B cell (primary cell): ENCODE measurements around the gene SLC38A6. TPM values are rescaled to one million over a fixed set of nuclear protein-coding genes. Genes with fewer than 3 reads are reported as not detected.

Experiments
- ATAC-seq: fragments of 200-7000 bp; cut with Tn5 transposase; one replicate; pipeline ENCODE4 v1.10.0; 2021; ENCODE audit warnings: low read depth, mild to moderate bottlenecking, moderate number of reproducible peaks, moderate library complexity
- CTCF ChIA-PET: fragments of 350-600 bp; sonication (Branson Sonifier 250); formaldehyde crosslinking; loops from one replicate; lab custom pipeline; 2021; ENCODE audit warnings: antibody characterized with exemption, inconsistent platforms; lab: Charles Lee
- POLR2A ChIA-PET: fragments of 350-600 bp; sonication (Branson Sonifier 250); formaldehyde crosslinking; loops from one replicate; lab custom pipeline; 2021; ENCODE audit warnings: antibody characterized with exemption; lab: Charles Lee
- DNase-seq: peaks from one replicate; pipeline ENCODE4 v3.0.0; 2013
- H2AFZ ChIP-seq: 2 replicates; pipeline ENCODE4 v1.6.1; 2012; ENCODE audit warnings: mild to moderate bottlenecking, low read depth, low read length; ENCODE audit not compliant: insufficient read depth, poor library complexity, severe bottlenecking
- H3K27ac ChIP-seq, 2 donors: 1 replicate in 1 of 2; 2 replicates in 1 of 2; pipeline ENCODE4 v1.5.1; 2012 to 2013; ENCODE audit warnings: low read length in 2 of 2, mild to moderate bottlenecking in 2 of 2, moderate library complexity in 1 of 2
- H3K27me3 ChIP-seq, 4 experiments: fragments of 200-600 bp in 1 of 4; sonication (generic) in 1 of 4; replicated peaks in 1 of 4; 1 replicate in 2 of 4; 2 replicates in 2 of 4; pipeline versions ENCODE4 v1.6.1 to v1.7.0; 2013 to 2016; ENCODE audit warnings: low read length in 3 of 4, mild to moderate bottlenecking in 2 of 4, mixed read lengths in 1 of 4, moderate library complexity in 1 of 4; ENCODE audit not compliant: insufficient read depth in 4 of 4, control insufficient read depth in 3 of 4; ENCODE audit errors: control extremely low read depth in 1 of 4
- H3K36me3 ChIP-seq, 2 experiments: replicated peaks in 1 of 2; 1 replicate in 1 of 2; 2 replicates in 1 of 2; pipeline versions ENCODE4 v1.6.1 to v1.7.1; 2013; ENCODE audit warnings: low read length in 1 of 2; ENCODE audit not compliant: insufficient read depth in 2 of 2, control insufficient read depth in 1 of 2; ENCODE audit errors: control extremely low read depth in 1 of 2, extremely low read depth in 1 of 2
- H3K4me1 ChIP-seq, 2 donors: fragments of 200-600 bp in 1 of 2; sonication (generic) in 1 of 2; 1 replicate in 1 of 2; 2 replicates in 1 of 2; pipeline versions ENCODE4 v1.5.1 to v1.6.1; 2013 to 2017; ENCODE audit warnings: low read length in 2 of 2; ENCODE audit not compliant: control insufficient read depth in 2 of 2, insufficient read depth in 2 of 2
- H3K4me2 ChIP-seq: replicated peaks from 2 replicates; pipeline ENCODE3; 2012; ENCODE audit warnings: mild to moderate bottlenecking, low read depth, low read length; ENCODE audit not compliant: poor library complexity, severe bottlenecking
- H3K4me3 ChIP-seq, 5 experiments: fragments of 200-600 bp in 1 of 5; sonication (generic) in 1 of 5; 1 replicate in 3 of 5; 2 replicates in 2 of 5; pipeline versions ENCODE4 v1.5.1 to v1.7.0; 2011 to 2016; ENCODE audit warnings: low read length in 4 of 5, mild to moderate bottlenecking in 4 of 5, low read depth in 2 of 5, control low read depth in 1 of 5, moderate library complexity in 1 of 5; ENCODE audit not compliant: insufficient read depth in 1 of 5; ENCODE audit errors: control extremely low read depth in 1 of 5, extremely low read depth in 1 of 5
- H3K79me2 ChIP-seq: fragments of 200-600 bp; sonication (generic); one replicate; pipeline ENCODE4 v1.6.0; 2016; ENCODE audit warnings: low read length; ENCODE audit not compliant: control insufficient read depth, insufficient read depth
- H3K9ac ChIP-seq: fragments of 200-600 bp; sonication (generic); 2 replicates; pipeline ENCODE4 v1.6.1; 2017; ENCODE audit warnings: mild to moderate bottlenecking, low read length, moderate library complexity
- H3K9me3 ChIP-seq, 3 donors: one replicate each; pipeline versions ENCODE4 v1.6.1 to v1.7.1; 2013; ENCODE audit warnings: low read length in 2 of 3; ENCODE audit not compliant: control insufficient read depth in 2 of 3, insufficient read depth in 1 of 3; ENCODE audit errors: control extremely low read depth in 1 of 3
- H4K20me1 ChIP-seq: 2 replicates; pipeline ENCODE4 v1.6.0; 2012; ENCODE audit warnings: mild to moderate bottlenecking, low read length; ENCODE audit not compliant: insufficient read depth, control insufficient read depth, poor library complexity, severe bottlenecking
- H3K27ac Mint-ChIP-seq: one replicate; pipeline ENCODE4 v1.8.0; 2021; ENCODE audit warnings: mixed read lengths
- H3K27me3 Mint-ChIP-seq: one replicate; pipeline ENCODE4 v1.8.0; 2021; ENCODE audit warnings: mixed read lengths
- H3K4me1 Mint-ChIP-seq: one replicate; pipeline ENCODE4 v1.8.0; 2021; ENCODE audit warnings: mixed read lengths
- H3K4me3 Mint-ChIP-seq: one replicate; pipeline ENCODE4 v1.8.0; 2021; ENCODE audit warnings: mixed read lengths
- H3K9me3 Mint-ChIP-seq: one replicate; pipeline ENCODE4 v1.8.0; 2022; ENCODE audit warnings: mixed read lengths; ENCODE audit not compliant: insufficient read depth
- EZH2 ChIP-seq: IDR thresholded peaks from 2 replicates; pipeline ENCODE4 v1.6.1; 2012; ENCODE audit warnings: borderline replicate concordance, low read depth, mild to moderate bottlenecking, moderate library complexity, low read length; ENCODE audit not compliant: insufficient read depth, poor library complexity, severe bottlenecking
- WGBS: methylation state at CpG from one replicate; pipeline ENCODE4 v1.1.5; 2013; ENCODE audit warnings: missing lambda C conversion rate; ENCODE audit not compliant: insufficient coverage; 5-methylcytosine and 5-hydroxymethylcytosine counted together
- intact Hi-C: fragments of 100-400 bp; cut with micrococcal nuclease; formaldehyde crosslinking; loops from one replicate; pipeline ENCODE4 v1.10.0; 2022
- polyA plus RNA-seq: library from polyadenylated mRNA; depleted of rRNA; stranded (reverse); fragments of >200 nt; gene quantifications from 2 replicates; pipeline ENCODE4 v1.2.3, GENCODE V29; 2012
- total RNA-seq, 2 donors: library from RNA; stranded (reverse); fragments of 120-200 nt in 1 of 2; gene quantifications; 1 replicate in 1 of 2; 2 replicates in 1 of 2; pipeline versions ENCODE4 v1.2.3 to v1.2.4, GENCODE V29; 2013 to 2022
- TF ChIP-seq, protein P1 (sequence below): fragments of 200-600 bp; IDR thresholded peaks from one replicate; pipeline ENCODE4 v1.8.0; 2022; ENCODE audit warnings: antibody characterized with exemption, mild to moderate bottlenecking

The SLC38A6 gene
- total and polyA plus RNA-seq, 2 donors (not counting 1 experiment from before 2014, with no cell fraction given) = 6.4 to 15.9 TPM

DNA sequence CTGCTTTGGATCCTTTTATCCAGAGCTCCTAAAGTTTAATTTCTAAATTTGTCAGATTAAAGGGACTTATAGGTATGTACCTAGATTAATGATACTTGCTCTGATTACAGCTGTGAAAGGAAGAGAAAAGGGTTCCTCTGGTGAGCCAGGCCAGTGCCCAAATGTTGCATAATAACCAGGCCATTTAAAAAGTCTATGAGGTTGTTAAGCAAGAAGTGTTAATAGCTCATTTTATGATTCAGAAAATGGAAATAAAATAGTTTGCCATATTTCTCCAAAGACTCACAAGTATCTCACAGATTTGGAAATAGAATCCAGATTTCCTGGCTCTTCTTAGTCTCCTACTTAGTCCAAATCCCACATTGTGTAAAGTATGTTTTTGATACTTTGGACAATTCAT, 67.6 kb downstream of the SLC38A6 start:
- Histone ChIP-seq H4K20me1 (no peaks in the 10 kb centered on the region), H3K9me3 (no peaks in the 10 kb centered on the region), H3K4me2 (no peak overlapping the region), H3K79me2 (no peaks in the 10 kb centered on the region), H3K9ac (no peak overlapping the region), H3K4me3 (no peak overlapping the region), H3K36me3 (no peaks in the 10 kb centered on the region), H3K4me1 (no peaks in the 10 kb centered on the region), H2AFZ (no peak overlapping the region), H3K27me3 (no peaks in the 10 kb centered on the region), H3K27ac (no peak overlapping the region)
- Mint-ChIP-seq H3K27me3 (no peaks in the 10 kb centered on the region), H3K27ac (no peak overlapping the region), H3K4me3 (no peak overlapping the region), H3K4me1 (no peaks in the 10 kb centered on the region), H3K9me3 (peaks cover 2% of the 10 kb centered on the region)
- intact Hi-C loops = no loop called here
- ATAC-seq (no peak), DNase-seq (no peak)
- CTCF ChIA-PET = no interaction called here
- POLR2A ChIA-PET = no interaction called here
- TF ChIP-seq, protein P1, sequence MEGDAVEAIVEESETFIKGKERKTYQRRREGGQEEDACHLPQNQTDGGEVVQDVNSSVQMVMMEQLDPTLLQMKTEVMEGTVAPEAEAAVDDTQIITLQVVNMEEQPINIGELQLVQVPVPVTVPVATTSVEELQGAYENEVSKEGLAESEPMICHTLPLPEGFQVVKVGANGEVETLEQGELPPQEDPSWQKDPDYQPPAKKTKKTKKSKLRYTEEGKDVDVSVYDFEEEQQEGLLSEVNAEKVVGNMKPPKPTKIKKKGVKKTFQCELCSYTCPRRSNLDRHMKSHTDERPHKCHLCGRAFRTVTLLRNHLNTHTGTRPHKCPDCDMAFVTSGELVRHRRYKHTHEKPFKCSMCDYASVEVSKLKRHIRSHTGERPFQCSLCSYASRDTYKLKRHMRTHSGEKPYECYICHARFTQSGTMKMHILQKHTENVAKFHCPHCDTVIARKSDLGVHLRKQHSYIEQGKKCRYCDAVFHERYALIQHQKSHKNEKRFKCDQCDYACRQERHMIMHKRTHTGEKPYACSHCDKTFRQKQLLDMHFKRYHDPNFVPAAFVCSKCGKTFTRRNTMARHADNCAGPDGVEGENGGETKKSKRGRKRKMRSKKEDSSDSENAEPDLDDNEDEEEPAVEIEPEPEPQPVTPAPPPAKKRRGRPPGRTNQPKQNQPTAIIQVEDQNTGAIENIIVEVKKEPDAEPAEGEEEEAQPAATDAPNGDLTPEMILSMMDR = no peak
- TF ChIP-seq EZH2 = no peak

DNA sequence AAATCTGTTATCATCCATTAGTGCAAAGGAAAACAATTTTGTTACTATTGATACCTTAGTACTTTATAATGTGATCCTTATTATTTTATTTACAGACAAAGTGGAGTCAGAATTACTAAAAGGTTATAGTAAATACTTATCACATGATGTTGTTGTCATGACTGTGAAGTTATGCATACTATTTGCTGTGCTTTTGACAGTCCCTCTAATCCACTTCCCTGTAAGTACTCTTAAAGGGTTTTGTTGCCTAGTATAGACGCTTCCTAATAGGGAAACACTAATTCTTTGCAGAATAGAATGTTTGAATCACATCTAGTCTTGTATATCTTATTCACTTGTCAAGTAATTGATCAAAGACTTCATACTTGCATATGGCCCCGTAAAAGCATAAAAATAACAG, 69.4 kb downstream of the SLC38A6 start:
- no peaks in the 10 kb centered on the region for H3K9me3 ChIP-seq
- Mint-ChIP-seq H3K27me3 (no peaks in the 10 kb centered on the region), H3K4me1 (no peaks in the 10 kb centered on the region), H3K4me3 (no peak overlapping the region), H3K27ac (no peak overlapping the region), H3K9me3 (peaks cover 7% of the 10 kb centered on the region)
- H3K4me2 ChIP-seq = no peak overlapping the region
- TF ChIP-seq, protein P1 = no peak
- ATAC-seq (no peak), DNase-seq (no peak)
- H3K9ac ChIP-seq = no peak overlapping the region
- no peak overlapping the region for H3K27ac ChIP-seq
- no peaks in the 10 kb centered on the region for H3K36me3 ChIP-seq
- no peak overlapping the region for H3K4me3 ChIP-seq
- no peaks in the 10 kb centered on the region for H3K4me1 ChIP-seq
- no peak overlapping the region for H2AFZ ChIP-seq
- WGBS = no CpG with 5 or more reads among the region's 2 CpGs
- H4K20me1 ChIP-seq = no peaks in the 10 kb centered on the region
- no peaks in the 10 kb centered on the region for H3K79me2 ChIP-seq
- intact Hi-C loops = no loop called here
- ChIA-PET POLR2A (no interaction called here), CTCF (interaction anchor here (1.4 kb wide), 1 partner anchor 16 kb away, joined by 3 read pairs; no protein-coding TSS in a partner anchor)
- H3K27me3 ChIP-seq = no peaks in the 10 kb centered on the region
